Heart left ventricle (tissue), 13 donors: ENCODE results near the gene PLK3.

Experiments used
- POLR2A ChIP-seq, 2 donors: fragments of 450-650 bp; IDR thresholded peaks; one replicate each; pipeline ENCODE4 v1.6.1; 2017; ENCODE audit warnings: antibody characterized with exemption in 2 of 2, mild to moderate bottlenecking in 2 of 2, moderate library complexity in 2 of 2
- TF ChIP-seq, protein P1 (sequence below), 12 donors: fragments of 200-600 bp; sonication (generic) in 4 of 12; IDR thresholded peaks; one replicate each; pipeline versions ENCODE4 v1.5.0 to v1.8.0; 2018 to 2022; ENCODE audit warnings: antibody characterized with exemption in 12 of 12, mild to moderate bottlenecking in 5 of 12
- donor health status: ischemic (EF 13 %, LVEDD 7.1; RV severe dilation, severe dysfunction).
- donor health status: DM: no; HTN: yes; CAD: no.
- donor health status: DM: no; HTN: no; CAD: no.
- donor health status: ischemic (EF 25% LVEDD 6.9; RV normal size, moderate dysfunction).
- donor health status: ischemic (EF 25% LVEDD 5.7; RV mildly dilated, moderate dysfunction).
- donor health status: ischemic (EF 35%, LVEDD 5.7; RV mildly dilated, moderate dysfunction).
- donor health status: nonischemic (EF 11% LVEDD 7.7; RV severe dilation, severe dysfunction).
- donor health status: DM: yes; HTN: yes; CAD: no.
- donor health status: PGD.
- donor health status: ischemic (EF 29% LVEDD 5.4; RV normal size, mild dysfunction).
- donor health status: nonischemic (EF 23%, LVEDD 6.1; RV moderate dilation, normal function).

DNA sequence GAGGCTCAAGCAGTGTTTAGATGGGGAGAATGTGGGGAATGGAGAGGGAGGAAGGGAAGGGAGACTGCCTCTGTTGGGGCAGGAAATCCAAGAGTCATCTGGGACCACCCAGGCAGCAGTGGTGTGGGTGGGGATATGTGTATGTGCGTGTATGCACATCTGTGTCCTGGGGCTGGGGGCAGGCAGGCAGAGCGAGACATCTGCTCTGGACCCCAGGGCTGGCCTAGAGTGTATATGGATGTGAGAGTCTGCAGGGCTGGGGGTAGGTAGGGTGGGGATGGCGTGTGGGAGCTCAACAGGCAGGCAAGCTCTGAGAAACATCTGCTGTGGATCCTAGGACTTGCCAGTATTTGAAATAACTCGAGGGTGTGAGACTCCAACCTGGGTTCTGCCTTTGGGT lies 39.4 kb downstream of the PLK3 start:
- TF ChIP-seq, protein P1, sequence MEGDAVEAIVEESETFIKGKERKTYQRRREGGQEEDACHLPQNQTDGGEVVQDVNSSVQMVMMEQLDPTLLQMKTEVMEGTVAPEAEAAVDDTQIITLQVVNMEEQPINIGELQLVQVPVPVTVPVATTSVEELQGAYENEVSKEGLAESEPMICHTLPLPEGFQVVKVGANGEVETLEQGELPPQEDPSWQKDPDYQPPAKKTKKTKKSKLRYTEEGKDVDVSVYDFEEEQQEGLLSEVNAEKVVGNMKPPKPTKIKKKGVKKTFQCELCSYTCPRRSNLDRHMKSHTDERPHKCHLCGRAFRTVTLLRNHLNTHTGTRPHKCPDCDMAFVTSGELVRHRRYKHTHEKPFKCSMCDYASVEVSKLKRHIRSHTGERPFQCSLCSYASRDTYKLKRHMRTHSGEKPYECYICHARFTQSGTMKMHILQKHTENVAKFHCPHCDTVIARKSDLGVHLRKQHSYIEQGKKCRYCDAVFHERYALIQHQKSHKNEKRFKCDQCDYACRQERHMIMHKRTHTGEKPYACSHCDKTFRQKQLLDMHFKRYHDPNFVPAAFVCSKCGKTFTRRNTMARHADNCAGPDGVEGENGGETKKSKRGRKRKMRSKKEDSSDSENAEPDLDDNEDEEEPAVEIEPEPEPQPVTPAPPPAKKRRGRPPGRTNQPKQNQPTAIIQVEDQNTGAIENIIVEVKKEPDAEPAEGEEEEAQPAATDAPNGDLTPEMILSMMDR (IDR thresholded peaks at IDR 0.05): no peak
- no peak for TF ChIP-seq POLR2A (IDR thresholded peaks at IDR 0.05)
